ENCODE measurements around the gene SRRM3.
A peak's percentile ranks its signal among the peaks of the same experiment; 100 is the strongest.
"Not testable (repeated sequence)": the region's sequence is repeated elsewhere in the genome, so short reads cannot be mapped to it uniquely, and the experiment has no call there.

SRRM3 gene

DNA sequence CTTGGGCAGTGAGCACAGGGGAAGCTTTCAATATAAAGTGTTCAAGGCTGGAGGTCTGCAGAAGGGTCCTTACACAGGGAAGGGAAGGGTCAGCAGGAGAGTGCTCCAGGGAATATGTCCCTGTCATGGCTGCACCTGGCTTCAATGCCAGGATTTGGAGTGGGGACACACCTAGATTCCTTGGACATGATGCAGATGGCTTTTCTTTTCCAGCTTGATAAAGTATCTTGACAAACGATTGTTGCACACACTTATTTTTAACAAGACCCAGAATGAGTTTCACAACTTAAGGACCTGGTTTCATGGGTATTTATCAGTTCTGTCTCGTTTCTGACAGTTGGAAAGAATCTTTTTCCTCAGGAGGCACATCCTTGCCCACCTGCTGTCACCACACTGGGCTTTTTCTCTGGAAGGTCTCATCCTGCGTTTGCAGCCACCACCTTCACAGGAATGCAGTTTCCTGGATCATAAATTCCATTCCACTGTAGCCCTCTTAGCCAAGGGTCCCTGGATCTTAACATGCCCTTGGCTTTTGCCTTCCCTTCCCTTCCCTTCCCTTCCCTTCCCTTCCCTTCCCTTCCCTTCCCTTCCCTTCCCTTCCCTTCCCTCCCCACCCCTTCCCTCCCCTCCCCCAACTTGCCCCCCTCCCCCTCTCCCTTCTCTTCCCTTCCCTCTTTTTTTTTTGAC, 21.7 kb downstream of the SRRM3 start:
- in situ Hi-C loops (cut with HindIII; ENCODE audit: low pct_unique_long_range_greater_than_20kb, low sequenced_read_pairs): no loop called here
- DNase-seq (ENCODE audit: low read depth in 1 of 2, low spot score in 1 of 2): no peak
- TF ChIP-seq JUND (IDR thresholded peaks at IDR 0.05; ENCODE audit: low read depth): no peak

DNA sequence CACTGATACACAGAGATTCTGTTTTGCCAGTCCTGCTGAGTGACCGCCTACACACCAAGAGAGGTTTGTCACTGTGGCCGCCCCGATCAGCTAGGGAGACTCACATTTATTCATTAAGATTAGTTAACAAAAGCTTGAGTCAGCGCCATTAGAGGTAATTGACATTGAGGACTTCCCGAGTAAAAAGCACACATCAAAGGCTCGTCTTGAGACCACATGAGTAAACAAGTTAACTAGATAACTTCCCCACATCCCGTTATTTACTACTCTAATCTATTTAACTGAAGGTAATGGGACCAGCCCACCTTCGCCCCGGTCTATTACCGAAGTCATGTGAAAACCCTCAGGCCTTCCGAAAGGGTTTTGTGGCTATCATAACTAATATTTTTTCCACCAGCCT, 23.0 kb downstream of the SRRM3 start:
- no peak for DNase-seq (ENCODE audit: low read depth in 1 of 2, low spot score in 1 of 2)
- in situ Hi-C loops (cut with HindIII; ENCODE audit: low pct_unique_long_range_greater_than_20kb, low sequenced_read_pairs): no loop called here
- no peak for TF ChIP-seq JUND (IDR thresholded peaks at IDR 0.05; ENCODE audit: low read depth)

GRCh38 chr7:76225379-76225778, 23.7 kb downstream of the SRRM3 start:
- peak; percentile 55 to 68 for DNase-seq (ENCODE audit: low read depth in 1 of 2, low spot score in 1 of 2)
- TF ChIP-seq JUND (IDR thresholded peaks at IDR 0.05; ENCODE audit: low read depth): no peak
- in situ Hi-C loops (cut with HindIII; ENCODE audit: low pct_unique_long_range_greater_than_20kb, low sequenced_read_pairs): no loop called here

- in situ Hi-C loops (cut with HindIII; ENCODE audit: low pct_unique_long_range_greater_than_20kb, low sequenced_read_pairs): no loop called here
- DNase-seq (ENCODE audit: low read depth in 1 of 2, low spot score in 1 of 2): no peak
- no peak for TF ChIP-seq JUND (IDR thresholded peaks at IDR 0.05; ENCODE audit: low read depth)
Observed at GRCh38 chr7:76225951-76226350, 24.3 kb downstream of the SRRM3 start.

DNA sequence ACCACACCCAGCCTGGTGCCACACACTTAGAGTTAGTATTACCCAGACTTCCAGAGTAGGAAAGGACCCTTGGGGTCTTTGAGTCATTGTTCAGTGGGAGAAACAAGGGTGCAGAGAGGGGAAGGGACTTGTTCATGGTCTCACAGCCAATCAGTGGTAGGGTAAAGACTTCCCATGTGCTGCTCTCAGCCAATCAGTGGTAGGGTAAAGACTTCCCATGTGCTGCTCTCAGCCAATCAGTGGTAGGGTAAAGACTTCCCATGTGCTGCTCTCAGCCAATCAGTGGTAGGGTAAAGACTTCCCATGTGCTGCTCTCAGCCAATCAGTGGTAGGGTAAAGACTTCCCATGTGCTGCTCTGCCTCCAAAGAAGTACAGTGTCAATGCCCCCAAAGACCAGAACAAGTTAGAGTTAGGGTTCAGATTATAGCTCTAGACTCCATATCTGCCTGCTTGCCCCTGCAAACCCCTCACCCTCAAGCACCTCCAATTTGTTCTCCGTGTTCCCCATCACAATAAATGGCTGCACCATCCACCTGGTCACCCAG, 25.3 kb downstream of the SRRM3 start:
- in situ Hi-C loops (cut with HindIII; ENCODE audit: low pct_unique_long_range_greater_than_20kb, low sequenced_read_pairs); DNase-seq (ENCODE audit: low read depth in 1 of 2, low spot score in 1 of 2): not testable (repeated sequence)

DNA sequence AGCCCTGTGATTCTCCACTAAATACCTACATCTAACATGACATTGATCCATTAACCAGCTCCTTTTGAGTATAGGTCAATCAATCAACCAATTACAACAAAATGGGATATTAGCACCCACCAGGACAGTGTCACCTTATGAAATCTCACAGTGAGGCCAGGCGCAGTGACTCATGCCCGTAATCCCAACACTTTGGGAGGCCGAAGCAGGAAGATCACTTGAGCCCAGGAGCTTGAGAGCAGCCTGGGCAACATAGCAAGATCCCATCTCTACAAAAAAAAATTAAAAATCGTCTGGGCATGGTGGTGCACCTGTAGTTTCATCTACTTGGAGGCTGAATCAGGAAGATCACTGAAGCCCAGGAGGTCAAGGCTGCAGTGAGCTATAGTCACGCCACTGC, 28.5 kb downstream of the SRRM3 start:
- no peak for TF ChIP-seq JUND (IDR thresholded peaks at IDR 0.05; ENCODE audit: low read depth)
- in situ Hi-C loops (cut with HindIII; ENCODE audit: low pct_unique_long_range_greater_than_20kb, low sequenced_read_pairs): no loop called here
- no peak for DNase-seq (ENCODE audit: low read depth in 1 of 2, low spot score in 1 of 2)

- in situ Hi-C loops (cut with HindIII; ENCODE audit: low pct_unique_long_range_greater_than_20kb, low sequenced_read_pairs): no loop called here
- no peak for DNase-seq (ENCODE audit: low read depth in 1 of 2, low spot score in 1 of 2)
Observed at GRCh38 chr7:76231071-76231470, 29.4 kb downstream of the SRRM3 start.

DNA sequence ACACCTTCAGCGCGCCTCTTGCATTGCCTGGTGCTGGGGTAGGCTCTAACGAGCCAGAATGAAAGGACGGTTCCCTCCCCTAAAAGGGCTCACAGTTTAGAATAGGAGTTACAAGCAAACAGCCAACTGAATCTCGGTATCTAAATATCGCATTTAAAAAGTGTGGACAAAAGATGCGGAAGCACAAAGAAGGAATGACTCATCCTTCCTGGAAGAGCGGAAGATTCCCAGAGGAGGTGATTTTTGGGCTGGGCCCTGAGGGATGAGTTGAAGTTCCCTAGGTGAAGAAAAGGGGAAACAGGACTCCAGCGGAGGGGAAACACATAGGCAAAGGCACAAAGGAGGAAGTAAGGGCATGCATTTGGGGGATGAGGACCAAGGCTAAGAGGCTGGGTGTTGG, 29.9 kb downstream of the SRRM3 start:
- DNase-seq (ENCODE audit: low read depth in 1 of 2, low spot score in 1 of 2): no peak
- in situ Hi-C loops (cut with HindIII; ENCODE audit: low pct_unique_long_range_greater_than_20kb, low sequenced_read_pairs): no loop called here
- TF ChIP-seq JUND (IDR thresholded peaks at IDR 0.05; ENCODE audit: low read depth): no peak

More at GRCh38 chr7:76231071-76231470, 29.4 kb downstream of the SRRM3 start:
- TF ChIP-seq JUND (IDR thresholded peaks at IDR 0.05; ENCODE audit: low read depth): no peak

GRCh38 chr7:76232698-76233097, 31.0 kb downstream of the SRRM3 start:
- DNase-seq (ENCODE audit: low read depth in 1 of 2, low spot score in 1 of 2): peak in 1 of 2 experiments; percentile 31
- in situ Hi-C loops (cut with HindIII; ENCODE audit: low pct_unique_long_range_greater_than_20kb, low sequenced_read_pairs): no loop called here
- no peak for TF ChIP-seq JUND (IDR thresholded peaks at IDR 0.05; ENCODE audit: low read depth)

DNA sequence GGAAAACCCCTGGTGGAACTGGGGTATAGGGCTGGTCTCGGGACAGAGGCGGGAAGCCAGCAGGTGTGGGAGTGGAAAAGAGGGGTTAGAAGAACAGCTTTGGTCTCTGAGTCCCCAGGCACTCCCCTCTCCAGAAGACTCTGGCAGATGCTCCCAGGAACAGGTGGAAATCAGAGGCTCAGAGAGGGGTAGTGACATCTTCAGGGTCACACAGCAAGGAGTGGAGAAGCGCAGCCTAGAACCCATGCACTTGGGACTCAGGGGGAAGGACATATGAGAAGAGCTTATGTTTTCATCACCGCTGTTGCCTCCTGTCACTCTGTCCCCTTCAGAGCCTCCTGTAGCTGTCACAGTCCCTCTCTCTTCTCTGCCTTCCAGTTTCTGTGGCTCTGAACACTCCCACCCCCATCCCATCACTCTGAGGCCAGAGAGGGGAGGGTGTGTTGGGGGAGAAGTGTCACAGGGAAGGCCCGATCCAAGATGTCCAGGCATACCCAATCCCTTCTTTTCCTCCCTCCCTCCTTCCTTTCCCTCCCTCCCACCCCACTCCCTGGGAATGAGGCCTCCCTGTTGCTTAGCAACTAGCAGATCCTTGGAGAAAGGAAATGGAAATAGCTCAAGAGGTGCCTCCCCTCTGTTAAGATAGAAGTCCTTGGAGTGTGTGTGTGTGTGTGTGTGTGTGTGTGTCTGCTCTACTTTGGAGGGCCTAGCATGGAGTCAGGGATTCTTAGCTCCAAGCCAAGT, 32.0 kb downstream of the SRRM3 start:
- no peak for DNase-seq (ENCODE audit: low read depth in 1 of 2, low spot score in 1 of 2)
- TF ChIP-seq JUND (IDR thresholded peaks at IDR 0.05; ENCODE audit: low read depth): no peak
- in situ Hi-C loops (cut with HindIII; ENCODE audit: low pct_unique_long_range_greater_than_20kb, low sequenced_read_pairs): no loop called here

GRCh38 chr7:76234282-76234584, 32.5 kb downstream of the SRRM3 start:
- in situ Hi-C loops (cut with HindIII; ENCODE audit: low pct_unique_long_range_greater_than_20kb, low sequenced_read_pairs): no loop called here
- DNase-seq (ENCODE audit: low read depth in 1 of 2, low spot score in 1 of 2): no peak
- no peak for TF ChIP-seq JUND (IDR thresholded peaks at IDR 0.05; ENCODE audit: low read depth)

- in situ Hi-C loops (cut with HindIII; ENCODE audit: low pct_unique_long_range_greater_than_20kb, low sequenced_read_pairs): no loop called here
- peak; percentile 85 to 95 for DNase-seq (ENCODE audit: low read depth in 1 of 2, low spot score in 1 of 2)
- no peak for TF ChIP-seq JUND (IDR thresholded peaks at IDR 0.05; ENCODE audit: low read depth)
Observed at GRCh38 chr7:76234931-76235441, 33.3 kb downstream of the SRRM3 start.

DNA sequence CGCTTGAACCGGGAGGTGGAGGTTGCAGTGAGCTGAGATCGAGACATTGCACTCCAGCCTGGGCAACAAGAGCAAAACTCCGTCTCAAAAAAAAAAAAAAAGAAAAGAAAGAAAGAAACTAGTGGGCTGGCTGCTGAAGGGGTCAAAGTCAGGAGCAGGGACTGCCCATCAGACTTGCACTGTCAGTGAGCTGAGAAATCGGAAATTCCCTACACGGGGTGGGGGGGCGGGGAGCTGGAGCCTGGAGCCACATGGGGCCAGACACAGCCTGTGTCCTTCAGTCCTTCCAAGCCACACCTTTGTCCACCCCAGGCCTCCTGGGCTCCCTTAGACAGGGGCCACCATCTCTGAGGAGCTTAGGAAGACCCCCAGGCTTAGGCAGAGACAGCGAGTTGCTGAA, 34.5 kb downstream of the SRRM3 start:
- DNase-seq (ENCODE audit: low read depth in 1 of 2, low spot score in 1 of 2): no peak
- no peak for TF ChIP-seq JUND (IDR thresholded peaks at IDR 0.05; ENCODE audit: low read depth)
- in situ Hi-C loops (cut with HindIII; ENCODE audit: low pct_unique_long_range_greater_than_20kb, low sequenced_read_pairs): no loop called here
